GM12891 (cell line): Measurements from ENCODE around the gene LRRC3B.

Experiments
- POLR2A ChIP-seq: IDR thresholded peaks from 2 replicates; pipeline ENCODE4 v1.6.1; 2011; ENCODE audit warnings: low read depth, low read length, control low read depth
- POLR2AphosphoS5 ChIP-seq: IDR thresholded peaks from 2 replicates; pipeline ENCODE4 v1.6.1; 2011; ENCODE audit warnings: low read depth, low read length, control low read depth
- POU2F2 ChIP-seq: IDR thresholded peaks from 2 replicates; pipeline ENCODE4 v1.6.1; 2011; ENCODE audit warnings: low read depth, mild to moderate bottlenecking, control low read depth, low read length, moderate library complexity
- SPI1 ChIP-seq: IDR thresholded peaks from 2 replicates; pipeline ENCODE4 v1.6.1; 2011; ENCODE audit warnings: low read depth, low read length, control low read depth
- TAF1 ChIP-seq: IDR thresholded peaks from 2 replicates; pipeline ENCODE4 v1.6.1; 2011; ENCODE audit warnings: low read depth, low read length, control low read depth

- no peak for TF ChIP-seq POU2F2
- no peak for TF ChIP-seq POLR2AphosphoS5
- TF ChIP-seq POLR2A = no peak
- no peak for TF ChIP-seq TAF1
- no peak for TF ChIP-seq SPI1
These were observed 35.0 kb upstream of the LRRC3B start for GRCh38 chr3:26587571-26587970.
